ENCODE data around the gene SLC6A11. TPM values are rescaled to one million over a fixed set of nuclear protein-coding genes. Genes with fewer than 3 reads are reported as not detected.

SLC6A11 gene
- total RNA-seq, 4 donors from 2014 or later, result not detected

DNA sequence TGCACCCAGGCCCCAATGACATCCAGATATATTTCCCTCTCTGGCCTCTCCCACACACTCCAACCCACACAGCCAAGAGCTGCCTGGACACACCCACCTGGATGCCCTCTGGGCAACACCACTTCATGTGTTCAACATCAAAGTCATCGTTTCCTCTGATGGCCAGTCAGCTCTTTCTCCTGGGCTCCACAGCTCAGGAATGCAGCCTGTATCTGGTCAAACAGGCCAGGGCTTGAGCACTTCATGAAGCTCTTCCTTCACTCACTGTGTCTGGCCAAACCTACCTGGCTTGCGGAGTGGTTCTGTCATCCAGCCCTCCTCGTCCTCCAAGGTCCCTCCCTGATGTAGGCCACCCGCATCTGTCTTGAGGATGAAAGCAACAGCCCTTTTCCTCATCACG is 35.8 kb upstream of the SLC6A11 start:
- H3K27me3 ChIP-seq, result no peaks in the 10 kb centered on the region
- 83 to 92% methylated on average over 5 of the region's 5 CpGs for WGBS, 2 donors
- no peak for DNase-seq

GRCh38 chr3:10780922-10781321 is 35.1 kb upstream of the SLC6A11 start:
- no peak overlapping the region for H3K27ac ChIP-seq
- no peaks in the 10 kb centered on the region for H3K27me3 ChIP-seq
- H3K36me3 ChIP-seq, result no peaks in the 10 kb centered on the region
- H3K4me1 ChIP-seq, result peaks cover 4 to 8% of the 10 kb centered on the region in 2 donors
- 85 to 89% methylated on average over 7 of the region's 7 CpGs for WGBS, 2 donors
- no peak overlapping the region for H3K4me3 ChIP-seq (replicated peaks in 1 of 3)
- intact Hi-C loops (cut with DNase I), result no loop called here
- TF ChIP-seq, protein P1, sequence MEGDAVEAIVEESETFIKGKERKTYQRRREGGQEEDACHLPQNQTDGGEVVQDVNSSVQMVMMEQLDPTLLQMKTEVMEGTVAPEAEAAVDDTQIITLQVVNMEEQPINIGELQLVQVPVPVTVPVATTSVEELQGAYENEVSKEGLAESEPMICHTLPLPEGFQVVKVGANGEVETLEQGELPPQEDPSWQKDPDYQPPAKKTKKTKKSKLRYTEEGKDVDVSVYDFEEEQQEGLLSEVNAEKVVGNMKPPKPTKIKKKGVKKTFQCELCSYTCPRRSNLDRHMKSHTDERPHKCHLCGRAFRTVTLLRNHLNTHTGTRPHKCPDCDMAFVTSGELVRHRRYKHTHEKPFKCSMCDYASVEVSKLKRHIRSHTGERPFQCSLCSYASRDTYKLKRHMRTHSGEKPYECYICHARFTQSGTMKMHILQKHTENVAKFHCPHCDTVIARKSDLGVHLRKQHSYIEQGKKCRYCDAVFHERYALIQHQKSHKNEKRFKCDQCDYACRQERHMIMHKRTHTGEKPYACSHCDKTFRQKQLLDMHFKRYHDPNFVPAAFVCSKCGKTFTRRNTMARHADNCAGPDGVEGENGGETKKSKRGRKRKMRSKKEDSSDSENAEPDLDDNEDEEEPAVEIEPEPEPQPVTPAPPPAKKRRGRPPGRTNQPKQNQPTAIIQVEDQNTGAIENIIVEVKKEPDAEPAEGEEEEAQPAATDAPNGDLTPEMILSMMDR (IDR thresholded peaks at IDR 0.05), result no peak
- TF ChIP-seq POLR2A (IDR thresholded peaks at IDR 0.05), result no peak
- no peaks in the 10 kb centered on the region for H3K9me3 ChIP-seq
- no peak for DNase-seq

More for the DNA sequence above, 35.8 kb upstream of the SLC6A11 start:
- Histone ChIP-seq H3K4me1 (peaks cover 4 to 8% of the 10 kb centered on the region in 2 donors), H3K9me3 (no peaks in the 10 kb centered on the region), H3K27ac (no peak overlapping the region), H3K4me3 (replicated peaks in 1 of 3) (no peak overlapping the region), H3K36me3 (no peaks in the 10 kb centered on the region)
- intact Hi-C loops (cut with DNase I), result no loop called here
- TF ChIP-seq, protein P1 (IDR thresholded peaks at IDR 0.05), result no peak
- no peak for TF ChIP-seq POLR2A (IDR thresholded peaks at IDR 0.05)

- Histone ChIP-seq H3K36me3 (no peaks in the 10 kb centered on the region), H3K27ac (no peak overlapping the region), H3K27me3 (no peaks in the 10 kb centered on the region), H3K4me3 (replicated peaks in 1 of 3) (no peak overlapping the region), H3K9me3 (no peaks in the 10 kb centered on the region), H3K4me1 (peaks cover 4 to 8% of the 10 kb centered on the region in 2 donors)
- DNase-seq, result peak; percentile 10 to 33
- intact Hi-C loops (cut with DNase I), result no loop called here
- TF ChIP-seq POLR2A (IDR thresholded peaks at IDR 0.05), result no peak
- TF ChIP-seq, protein P1 (IDR thresholded peaks at IDR 0.05), result no peak
- WGBS, 2 donors, result 9 to 17% methylated on average over 2 of the region's 2 CpGs
Observed at GRCh38 chr3:10781981-10782380, 34.0 kb upstream of the SLC6A11 start.

GRCh38 chr3:10783360-10784351 is 32.4 kb upstream of the SLC6A11 start:
- Histone ChIP-seq H3K4me3 (replicated peaks in 1 of 3) (no peak overlapping the region), H3K9me3 (no peaks in the 10 kb centered on the region), H3K4me1 (peaks cover 4 to 8% of the 10 kb centered on the region in 2 donors), H3K27ac (no peak overlapping the region), H3K27me3 (no peaks in the 10 kb centered on the region), H3K36me3 (no peaks in the 10 kb centered on the region)
- TF ChIP-seq POLR2A (IDR thresholded peaks at IDR 0.05), result no peak
- TF ChIP-seq, protein P1 (IDR thresholded peaks at IDR 0.05), result peak; percentile 37 to 60 (median 53)
- intact Hi-C loops (cut with DNase I), result no loop called here
- no peak for DNase-seq
- WGBS, 2 donors, result 20 to 21% methylated on average over 5 of the region's 5 CpGs

DNA sequence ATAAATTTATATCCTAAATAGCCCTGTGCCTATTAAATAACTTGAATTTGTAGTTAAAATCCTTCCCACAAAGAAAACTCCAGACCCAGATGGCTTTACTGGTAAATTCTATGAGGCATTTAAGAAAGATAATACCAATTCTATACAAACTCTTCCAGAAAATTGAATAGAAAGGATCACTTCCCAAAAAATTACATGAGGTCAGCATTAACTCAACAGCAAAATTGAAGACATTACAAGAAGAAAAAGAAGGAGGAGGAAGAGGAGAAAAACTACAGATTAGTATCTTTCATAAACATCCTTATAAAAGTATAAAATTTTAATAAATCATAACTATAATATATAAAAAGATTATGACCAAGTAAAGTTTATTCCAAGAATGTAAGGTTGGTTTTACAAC is 29.4 kb upstream of the SLC6A11 start:
- no peaks in the 10 kb centered on the region for H3K27me3 ChIP-seq
- no peak overlapping the region for H3K4me3 ChIP-seq (replicated peaks in 1 of 3)
- no peaks in the 10 kb centered on the region for H3K36me3 ChIP-seq
- TF ChIP-seq POLR2A (IDR thresholded peaks at IDR 0.05), result no peak
- TF ChIP-seq, protein P1 (IDR thresholded peaks at IDR 0.05), result no peak
- intact Hi-C loops (cut with DNase I), result no loop called here
- H3K4me1 ChIP-seq, result peaks cover 4 to 8% of the 10 kb centered on the region in 2 donors
- H3K27ac ChIP-seq, result no peak overlapping the region
- H3K9me3 ChIP-seq, result no peaks in the 10 kb centered on the region
- no peak for DNase-seq
